ENCODE data around the gene OPTN. TPM values are rescaled to one million over a fixed set of nuclear protein-coding genes. Genes with fewer than 3 reads are reported as not detected.

OPTN gene
- polyA plus RNA-seq, 1 of the 3 experiments (the other 2 are of a cell fraction), result 21.6 TPM

DNA sequence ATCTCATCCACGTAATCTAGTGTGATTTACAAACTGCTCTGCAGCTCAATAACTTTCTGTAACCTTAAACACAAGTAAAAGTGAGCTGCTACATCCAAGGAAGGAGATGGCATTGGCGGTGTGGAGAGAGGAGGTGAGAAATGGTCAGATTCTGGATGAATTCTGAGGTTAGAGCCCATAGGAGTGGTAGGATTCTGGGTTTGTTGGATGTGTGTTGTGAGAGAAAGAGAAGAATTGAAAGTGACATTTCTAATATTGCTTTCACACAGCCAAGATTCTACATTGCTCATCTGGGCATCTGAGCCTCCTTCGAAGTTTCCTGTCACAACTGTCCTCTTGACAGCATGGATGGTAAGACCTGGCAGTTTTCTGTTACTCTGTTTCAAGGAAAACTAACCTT is 63.9 kb downstream of the OPTN start:
- no peak overlapping the region for H2AFZ ChIP-seq (ENCODE audit: low read depth)
- no peaks in the 10 kb centered on the region for H3K9me3 ChIP-seq
- H3K27me3 ChIP-seq (ENCODE audit: insufficient read depth), result no peaks in the 10 kb centered on the region
- ChIA-PET POLR2A (no interaction called here), CTCF (interaction anchor here (1.0 to 4.8 kb wide), 2 partner anchors 9 to 137 kb away, joined by 3 to 62 read pairs; partner anchors contain the start of gene PHYH)
- H3K27ac ChIP-seq (ENCODE audit: low read depth in 2 of 2, low read length in 1 of 2), result no peak overlapping the region
- H4K20me1 ChIP-seq (ENCODE audit: insufficient read depth), result no peaks in the 10 kb centered on the region
- H3K9me2 ChIP-seq, result no peaks in the 10 kb centered on the region
- 96% methylated on average over 3 of the region's 3 CpGs for WGBS (ENCODE audit: low lambda C conversion rate)
- no peak overlapping the region for H3K4me2 ChIP-seq
- H3F3A ChIP-seq (replicated peaks; ENCODE audit: insufficient read depth), result no peaks in the 10 kb centered on the region
- TF ChIP-seq EZH2phosphoT487 (IDR thresholded peaks at IDR 0.05; ENCODE audit: borderline replicate concordance, low read depth), result no peak
- TF ChIP-seq GABPA (IDR thresholded peaks at IDR 0.05; ENCODE audit: low read depth), result no peak
- TF ChIP-seq MEF2A (IDR thresholded peaks at IDR 0.05; ENCODE audit: borderline replicate concordance, low read depth), result no peak
- TF ChIP-seq RCOR1 (IDR thresholded peaks at IDR 0.05; ENCODE audit: low read length), result no peak
- no peak for TF ChIP-seq RAD21 (IDR thresholded peaks at IDR 0.05; ENCODE audit: low read length)
- no peak for TF ChIP-seq NRF1 (IDR thresholded peaks at IDR 0.05; ENCODE audit: low read depth, low read length)
- no peak for TF ChIP-seq FOXJ3 (CRISPR knock-in tag; IDR thresholded peaks at IDR 0.05)
- TF ChIP-seq JUND (IDR thresholded peaks at IDR 0.05), result no peak
- TF ChIP-seq, protein P1, sequence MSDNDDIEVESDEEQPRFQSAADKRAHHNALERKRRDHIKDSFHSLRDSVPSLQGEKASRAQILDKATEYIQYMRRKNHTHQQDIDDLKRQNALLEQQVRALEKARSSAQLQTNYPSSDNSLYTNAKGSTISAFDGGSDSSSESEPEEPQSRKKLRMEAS (IDR thresholded peaks at IDR 0.05; ENCODE audit: low read depth), result no peak
- TF ChIP-seq RXRA (IDR thresholded peaks at IDR 0.05; ENCODE audit: borderline replicate concordance, low read depth), result no peak
- TF ChIP-seq TEAD4 (IDR thresholded peaks at IDR 0.05; ENCODE audit: borderline replicate concordance, insufficient read depth), result no peak
- TF ChIP-seq RFX5 (IDR thresholded peaks at IDR 0.05; ENCODE audit: low read length), result no peak
- TF ChIP-seq POLR2AphosphoS5 (IDR thresholded peaks at IDR 0.05; ENCODE audit: low read depth, low read length), result no peak
- H3K9ac ChIP-seq, result no peak overlapping the region
- H3K4me3 ChIP-seq (ENCODE audit: low read depth in 2 of 2, low read length in 1 of 2), result no peak overlapping the region
- DNase-seq, result no peak
- H3K36me3 ChIP-seq (replicated peaks in 1 of 2; ENCODE audit: control insufficient read depth in 1 of 2, insufficient read depth in 2 of 2, low read length in 1 of 2), result peaks cover 0 to 7% of the 10 kb centered on the region in 2 experiments
- peaks cover 0 to 9% of the 10 kb centered on the region in 2 experiments; a peak in 2 of 4 replicates for H3K4me1 ChIP-seq (ENCODE audit: control insufficient read depth in 1 of 2, insufficient read depth in 2 of 2, low read depth in 1 of 2, low read length in 1 of 2)
- H3K79me2 ChIP-seq (ENCODE audit: insufficient read depth), result peaks cover 43% of the 10 kb centered on the region; the same call in 1 of the 2 replicates

DNA sequence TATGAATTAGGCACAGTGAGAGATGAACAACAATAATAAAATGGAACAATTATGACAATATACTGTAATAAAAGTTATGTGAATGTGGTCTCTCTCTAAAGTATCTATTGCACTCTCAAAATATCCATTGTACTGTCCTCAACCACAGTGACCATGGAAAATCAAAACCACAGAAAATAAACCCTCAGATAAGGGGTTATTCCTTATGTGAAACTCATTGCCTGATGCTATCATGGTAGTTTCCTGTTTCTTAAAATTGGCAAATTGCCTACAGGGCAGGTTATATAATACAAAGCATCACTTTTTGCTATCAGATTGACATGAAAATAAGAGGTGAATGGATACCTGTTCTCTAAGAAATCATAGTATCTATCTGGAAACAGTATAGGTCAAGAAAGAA is 65.2 kb downstream of the OPTN start:
- no peak overlapping the region for H3K4me2 ChIP-seq
- no peaks in the 10 kb centered on the region for H3K9me3 ChIP-seq
- ChIA-PET CTCF (no interaction called here), POLR2A (no interaction called here)
- H2AFZ ChIP-seq (ENCODE audit: low read depth), result no peak overlapping the region
- H3K4me3 ChIP-seq (ENCODE audit: low read depth in 2 of 2, low read length in 1 of 2), result no peak overlapping the region
- TF ChIP-seq RCOR1 (IDR thresholded peaks at IDR 0.05; ENCODE audit: low read length), result no peak
- H3K36me3 ChIP-seq (replicated peaks in 1 of 2; ENCODE audit: control insufficient read depth in 1 of 2, insufficient read depth in 2 of 2, low read length in 1 of 2), result peaks cover 0 to 7% of the 10 kb centered on the region in 2 experiments
- H3F3A ChIP-seq (replicated peaks; ENCODE audit: insufficient read depth), result no peaks in the 10 kb centered on the region
- peaks cover 0 to 9% of the 10 kb centered on the region in 2 experiments; a peak in 2 of 4 replicates for H3K4me1 ChIP-seq (ENCODE audit: control insufficient read depth in 1 of 2, insufficient read depth in 2 of 2, low read depth in 1 of 2, low read length in 1 of 2)
- peaks cover 49% of the 10 kb centered on the region; the same call in 1 of the 2 replicates for H3K79me2 ChIP-seq (ENCODE audit: insufficient read depth)
- no peak for DNase-seq
- no peaks in the 10 kb centered on the region for H4K20me1 ChIP-seq (ENCODE audit: insufficient read depth)
- H3K27me3 ChIP-seq (ENCODE audit: insufficient read depth), result no peaks in the 10 kb centered on the region
- no peak overlapping the region for H3K27ac ChIP-seq (ENCODE audit: low read depth in 2 of 2, low read length in 1 of 2)
- H3K9me2 ChIP-seq, result no peaks in the 10 kb centered on the region
- no peak overlapping the region for H3K9ac ChIP-seq

DNA sequence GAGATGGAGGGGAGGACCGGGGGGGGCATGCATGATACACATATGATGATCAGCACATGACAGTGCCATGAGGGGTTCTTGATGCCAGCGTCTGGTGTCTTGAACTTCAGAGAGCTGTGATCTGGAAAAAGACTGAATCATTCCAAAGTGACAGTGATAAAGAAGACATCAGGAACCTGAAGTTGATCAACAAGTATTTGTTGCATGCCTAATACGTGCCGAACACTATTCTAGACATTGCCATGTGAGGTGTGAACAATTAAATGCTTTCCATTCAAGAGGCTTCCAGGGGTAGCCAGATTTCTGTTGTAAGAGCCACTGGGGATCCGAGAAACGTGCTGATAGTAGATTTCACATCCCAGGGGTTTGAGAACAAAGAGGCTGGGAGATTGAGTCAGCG is 67.6 kb downstream of the OPTN start:
- no peaks in the 10 kb centered on the region for H3F3A ChIP-seq (replicated peaks; ENCODE audit: insufficient read depth)
- H3K9ac ChIP-seq, result no peak overlapping the region
- 80% methylated on average over 7 of the region's 7 CpGs for WGBS (ENCODE audit: low lambda C conversion rate)
- H3K9me2 ChIP-seq, result no peaks in the 10 kb centered on the region
- ChIA-PET POLR2A (no interaction called here), CTCF (interaction anchor here (1.9 kb wide), 1 partner anchor 135 kb away, joined by 7 read pairs; no protein-coding TSS in a partner anchor)
- H3K4me1 ChIP-seq (ENCODE audit: control insufficient read depth in 1 of 2, insufficient read depth in 2 of 2, low read depth in 1 of 2, low read length in 1 of 2), result no peaks in the 10 kb centered on the region; a peak in 1 of 4 replicates
- no peaks in the 10 kb centered on the region for H4K20me1 ChIP-seq (ENCODE audit: insufficient read depth)
- no peak overlapping the region for H3K4me2 ChIP-seq
- DNase-seq, result no peak
- H3K27ac ChIP-seq (ENCODE audit: low read depth in 2 of 2, low read length in 1 of 2), result no peak overlapping the region
- no peak overlapping the region for H3K4me3 ChIP-seq (ENCODE audit: low read depth in 2 of 2, low read length in 1 of 2)
- peaks cover 41% of the 10 kb centered on the region; the same call in 1 of the 2 replicates for H3K79me2 ChIP-seq (ENCODE audit: insufficient read depth)
- H3K27me3 ChIP-seq (ENCODE audit: insufficient read depth), result no peaks in the 10 kb centered on the region
- no peaks in the 10 kb centered on the region for H3K9me3 ChIP-seq
- no peak overlapping the region for H2AFZ ChIP-seq (ENCODE audit: low read depth)
- H3K36me3 ChIP-seq (replicated peaks in 1 of 2; ENCODE audit: control insufficient read depth in 1 of 2, insufficient read depth in 2 of 2, low read length in 1 of 2), result peaks cover 4 to 13% of the 10 kb centered on the region in 2 experiments
- TF ChIP-seq, protein P2, sequence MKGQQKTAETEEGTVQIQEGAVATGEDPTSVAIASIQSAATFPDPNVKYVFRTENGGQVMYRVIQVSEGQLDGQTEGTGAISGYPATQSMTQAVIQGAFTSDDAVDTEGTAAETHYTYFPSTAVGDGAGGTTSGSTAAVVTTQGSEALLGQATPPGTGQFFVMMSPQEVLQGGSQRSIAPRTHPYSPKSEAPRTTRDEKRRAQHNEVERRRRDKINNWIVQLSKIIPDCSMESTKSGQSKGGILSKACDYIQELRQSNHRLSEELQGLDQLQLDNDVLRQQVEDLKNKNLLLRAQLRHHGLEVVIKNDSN (IDR thresholded peaks at IDR 0.05; ENCODE audit: borderline replicate concordance, low read depth), result no peak
- TF ChIP-seq TCF12 (IDR thresholded peaks at IDR 0.05), result no peak
- no peak for TF ChIP-seq MXI1 (IDR thresholded peaks at IDR 0.05; ENCODE audit: low read depth, low read length)
- TF ChIP-seq GABPA (IDR thresholded peaks at IDR 0.05; ENCODE audit: low read depth), result no peak
- TF ChIP-seq, protein P3, sequence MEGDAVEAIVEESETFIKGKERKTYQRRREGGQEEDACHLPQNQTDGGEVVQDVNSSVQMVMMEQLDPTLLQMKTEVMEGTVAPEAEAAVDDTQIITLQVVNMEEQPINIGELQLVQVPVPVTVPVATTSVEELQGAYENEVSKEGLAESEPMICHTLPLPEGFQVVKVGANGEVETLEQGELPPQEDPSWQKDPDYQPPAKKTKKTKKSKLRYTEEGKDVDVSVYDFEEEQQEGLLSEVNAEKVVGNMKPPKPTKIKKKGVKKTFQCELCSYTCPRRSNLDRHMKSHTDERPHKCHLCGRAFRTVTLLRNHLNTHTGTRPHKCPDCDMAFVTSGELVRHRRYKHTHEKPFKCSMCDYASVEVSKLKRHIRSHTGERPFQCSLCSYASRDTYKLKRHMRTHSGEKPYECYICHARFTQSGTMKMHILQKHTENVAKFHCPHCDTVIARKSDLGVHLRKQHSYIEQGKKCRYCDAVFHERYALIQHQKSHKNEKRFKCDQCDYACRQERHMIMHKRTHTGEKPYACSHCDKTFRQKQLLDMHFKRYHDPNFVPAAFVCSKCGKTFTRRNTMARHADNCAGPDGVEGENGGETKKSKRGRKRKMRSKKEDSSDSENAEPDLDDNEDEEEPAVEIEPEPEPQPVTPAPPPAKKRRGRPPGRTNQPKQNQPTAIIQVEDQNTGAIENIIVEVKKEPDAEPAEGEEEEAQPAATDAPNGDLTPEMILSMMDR (IDR thresholded peaks at IDR 0.05), result no peak
- TF ChIP-seq TEAD4 (IDR thresholded peaks at IDR 0.05; ENCODE audit: borderline replicate concordance, insufficient read depth), result no peak
- no peak for TF ChIP-seq FOSL2 (IDR thresholded peaks at IDR 0.05; ENCODE audit: borderline replicate concordance, low read depth)
- TF ChIP-seq EP300 (IDR thresholded peaks at IDR 0.05; ENCODE audit: borderline replicate concordance in 1 of 2, low read depth in 1 of 2, low read length in 1 of 2), result no peak
- no peak for TF ChIP-seq NRF1 (IDR thresholded peaks at IDR 0.05; ENCODE audit: low read depth, low read length)
- TF ChIP-seq RAD21 (IDR thresholded peaks at IDR 0.05; ENCODE audit: low read length), result no peak
- TF ChIP-seq GATA2 (CRISPR knock-in tag; IDR thresholded peaks at IDR 0.05), result no peak
- TF ChIP-seq POLR2AphosphoS5 (IDR thresholded peaks at IDR 0.05; ENCODE audit: low read depth, low read length), result no peak
- no peak for TF ChIP-seq MEF2A (IDR thresholded peaks at IDR 0.05; ENCODE audit: borderline replicate concordance, low read depth)
- TF ChIP-seq TAF1 (IDR thresholded peaks at IDR 0.05; ENCODE audit: borderline replicate concordance, low read depth, low read length), result no peak

Measured in SK-N-SH (cell line).